HCT116 (cell line): Measurements from ENCODE around the gene DHRS7B. TPM values are rescaled to one million over a fixed set of nuclear protein-coding genes. Genes with fewer than 3 reads are reported as not detected.

Experiments used
- ATAC-seq: fragments of 200-7000 bp; cut with Tn5 transposase; 2 replicates; pipeline ENCODE4 v1.9.1; 2020; ENCODE audit warnings: mild to moderate bottlenecking, moderate library complexity
- BruUV-seq: library from RNA; stranded (reverse); fragments of 400-500 nt; replicated peaks from 2 replicates; lab custom pipeline; 2021; lab: Mats Ljungman, UMichigan
- CTCF ChIA-PET: fragments of 300-600 bp; sonication (Branson Sonifier 250); formaldehyde crosslinking; loops from one replicate; lab custom pipeline; 2021; ENCODE audit warnings: antibody characterized with exemption; lab: Charles Lee
- POLR2A ChIA-PET: fragments of 300-600, 350-600 bp; sonication (Branson Sonifier 250); formaldehyde crosslinking; loops from one replicate; lab custom pipeline; 2021; ENCODE audit warnings: antibody characterized with exemption; lab: Charles Lee
- RAD21 ChIA-PET, 2 experiments: fragments of 300-600 bp; sonication (Branson Sonifier 250); formaldehyde crosslinking; loops; one replicate each; lab custom pipeline; 2023; ENCODE audit warnings: low total read pairs in 2 of 2; ENCODE audit not compliant: uncharacterized antibody in 2 of 2, unreplicated experiment in 2 of 2, low non-redundant PET in 1 of 2; lab: Charles Lee
- DNase-seq: peaks from one replicate; pipeline ENCODE4 v3.0.0-alpha.2; 2010; ENCODE audit warnings: low read depth, low spot score
- H2AFZ ChIP-seq: fragments of 200-600 bp; shearing (Covaris generic), sonication (generic); 2 replicates; pipeline ENCODE4 v1.6.1; 2017; ENCODE audit warnings: low read depth, mixed run types, mixed read lengths, antibody characterized with exemption, low read length; ENCODE audit not compliant: poor library complexity, severe bottlenecking
- H3K27ac ChIP-seq: 2 replicates; pipeline ENCODE4 v1.5.1; 2012; ENCODE audit warnings: low read depth, low read length
- H3K27me3 ChIP-seq: fragments of 200-600 bp; sonication (generic); 2 replicates; pipeline ENCODE4 v1.6.1; 2016; ENCODE audit warnings: mixed run types, low read length, mixed read lengths; ENCODE audit not compliant: insufficient read depth
- H3K36me3 ChIP-seq, 2 experiments: fragments of 200-500 bp in 1 of 2; fragments of 200-600 bp in 1 of 2; sonication (Bioruptor generic) in 1 of 2; sonication (generic) in 1 of 2; 2 replicates each; pipeline versions ENCODE4 v1.5.1 to v1.6.1; 2014 to 2016; ENCODE audit warnings: low read length in 2 of 2, inconsistent platforms in 1 of 2, mixed read lengths in 1 of 2, mixed run types in 1 of 2; ENCODE audit not compliant: insufficient read depth in 2 of 2, control insufficient read depth in 1 of 2
- H3K4me1 ChIP-seq, 2 experiments: fragments of 200-600 bp in 1 of 2; sonication (generic) in 1 of 2; 2 replicates each; pipeline versions ENCODE4 v1.5.1 to v1.6.1; 2012 to 2017; ENCODE audit warnings: low read length in 2 of 2, inconsistent platforms in 1 of 2, mild to moderate bottlenecking in 1 of 2, mixed read lengths in 1 of 2, mixed run types in 1 of 2, moderate library complexity in 1 of 2; ENCODE audit not compliant: insufficient read depth in 2 of 2, control insufficient read depth in 1 of 2
- H3K4me2 ChIP-seq: fragments of 200-600 bp; sonication (generic); 2 replicates; pipeline ENCODE4 v1.6.1; 2017; ENCODE audit warnings: mixed run types, low read length, mixed read lengths
- H3K4me3 ChIP-seq, 2 experiments: fragments of 200-600 bp in 1 of 2; sonication (generic) in 1 of 2; replicated peaks in 1 of 2; 2 replicates each; pipeline ENCODE4 v1.5.1; 2011 to 2016; ENCODE audit warnings: low read length in 2 of 2, control low read depth in 1 of 2, low read depth in 1 of 2, mild to moderate bottlenecking in 1 of 2, mixed read lengths in 1 of 2, mixed run types in 1 of 2
- H3K79me2 ChIP-seq: fragments of 200-600 bp; sonication (generic); 2 replicates; pipeline ENCODE4 v1.6.1; 2017; ENCODE audit warnings: mild to moderate bottlenecking, mixed run types, low read length, moderate library complexity, mixed read lengths; ENCODE audit not compliant: insufficient read depth
- H3K9ac ChIP-seq: fragments of 200-600 bp; sonication (generic); 2 replicates; pipeline ENCODE4 v1.6.1; 2016; ENCODE audit warnings: low read length, mixed read lengths
- H3K9me2 ChIP-seq: fragments of 200-600 bp; sonication (generic), shearing (Covaris generic); 2 replicates; pipeline ENCODE4 v1.6.1; 2017; ENCODE audit warnings: mixed run types, mild to moderate bottlenecking, moderate library complexity; ENCODE audit not compliant: insufficient read depth
- H3K9me3 ChIP-seq, 2 experiments: fragments of 200-500 bp in 1 of 2; fragments of 200-600 bp in 1 of 2; sonication (Bioruptor generic) in 1 of 2; sonication (generic) in 1 of 2; 2 replicates each; pipeline ENCODE4 v1.6.1; 2014 to 2017; ENCODE audit warnings: low read length in 2 of 2, mixed read lengths in 2 of 2, inconsistent platforms in 1 of 2, low read depth in 1 of 2, mild to moderate bottlenecking in 1 of 2, mixed run types in 1 of 2, moderate library complexity in 1 of 2; ENCODE audit not compliant: control insufficient read depth in 1 of 2, insufficient read depth in 1 of 2
- H4K20me1 ChIP-seq: fragments of 200-600 bp; sonication (generic), shearing (Covaris generic); 2 replicates; pipeline ENCODE4 v1.6.1; 2017; ENCODE audit warnings: mixed run types, mild to moderate bottlenecking, moderate library complexity; ENCODE audit not compliant: insufficient read depth
- CBX3 ChIP-seq: IDR thresholded peaks from 2 replicates; pipeline ENCODE4 v1.6.1; 2012; ENCODE audit warnings: low read depth
- CEBPB ChIP-seq: IDR thresholded peaks from 2 replicates; pipeline ENCODE4 v1.6.1; 2012; ENCODE audit warnings: low read depth
- ELF1 ChIP-seq: IDR thresholded peaks from 2 replicates; pipeline ENCODE4 v1.6.1; 2012; ENCODE audit warnings: low read depth, borderline replicate concordance
- EZH2phosphoT487 ChIP-seq: fragments of 200-600 bp; IDR thresholded peaks from 2 replicates; pipeline ENCODE4 v1.6.1; 2018; ENCODE audit warnings: antibody characterized with exemption, borderline replicate concordance
- FOSL1 ChIP-seq: IDR thresholded peaks from 2 replicates; pipeline ENCODE4 v1.6.1; 2012; ENCODE audit warnings: low read depth
- JUND ChIP-seq: IDR thresholded peaks from 2 replicates; pipeline ENCODE4 v1.6.1; 2012
- POLR2A ChIP-seq: IDR thresholded peaks from 2 replicates; pipeline ENCODE4 v1.7.0; 2011; ENCODE audit warnings: borderline replicate concordance; ENCODE audit not compliant: insufficient read depth, insufficient read length; ENCODE audit errors: extremely low read depth
- POLR2AphosphoS5 ChIP-seq: IDR thresholded peaks from 2 replicates; pipeline ENCODE4 v1.6.1; 2011; ENCODE audit warnings: mild to moderate bottlenecking, low read depth, low read length, moderate library complexity
- RAD21 ChIP-seq: IDR thresholded peaks from 2 replicates; pipeline ENCODE4 v1.6.1; 2012; ENCODE audit warnings: low read depth, mild to moderate bottlenecking
- SIN3A ChIP-seq: IDR thresholded peaks from 2 replicates; pipeline ENCODE4 v1.6.1; 2012; ENCODE audit warnings: low read depth
- SP1 ChIP-seq: IDR thresholded peaks from 2 replicates; pipeline ENCODE4 v1.6.1; 2012; ENCODE audit warnings: low read depth
- YY1 ChIP-seq: IDR thresholded peaks from 2 replicates; pipeline ENCODE4 v1.6.1; 2011; ENCODE audit warnings: low read length, low read depth, moderate library complexity, mild to moderate bottlenecking; ENCODE audit not compliant: insufficient replicate concordance; ENCODE audit errors: extremely low read depth
- ZFX ChIP-seq: fragments of 450-650 bp; IDR thresholded peaks from 2 replicates; pipeline ENCODE4 v1.6.1; 2017
- intact Hi-C: fragments of 100-400 bp; cut with micrococcal nuclease; formaldehyde crosslinking; loops from 2 replicates; pipeline ENCODE4 v1.10.0; 2022
- total RNA-seq: library from RNA; stranded (reverse); gene quantifications from one replicate; pipeline ENCODE4 v1.2.1, GENCODE V29; 2021; ENCODE audit not compliant: unreplicated experiment
- TF ChIP-seq, protein P1 (sequence below): IDR thresholded peaks from 2 replicates; pipeline ENCODE4 v1.6.1; 2012
- TF ChIP-seq, protein P2 (sequence below): IDR thresholded peaks from 2 replicates; pipeline ENCODE4 v1.6.1; 2012; ENCODE audit warnings: low read depth
- TF ChIP-seq, protein P3 (sequence below), 3 experiments: fragments of 200-600 bp in 1 of 3; sonication (generic) in 1 of 3; IDR thresholded peaks in 2 of 3; conservative IDR thresholded peaks in 1 of 3; 2 replicates each; pipeline ENCODE4 v1.5.1; 2012 to 2017; ENCODE audit warnings: low read depth in 2 of 3, low read length in 2 of 3, antibody characterized with exemption in 1 of 3, borderline replicate concordance in 1 of 3, control low read depth in 1 of 3, mild to moderate bottlenecking in 1 of 3, mixed read lengths in 1 of 3, mixed run types in 1 of 3, moderate library complexity in 1 of 3; ENCODE audit not compliant: insufficient read depth in 1 of 3
- TF ChIP-seq, protein P4 (sequence below): IDR thresholded peaks from 2 replicates; pipeline ENCODE4 v1.6.1; 2012

DHRS7B gene
- total RNA-seq, 1 experiment from 2014 or later, result 19.6 TPM

DNA sequence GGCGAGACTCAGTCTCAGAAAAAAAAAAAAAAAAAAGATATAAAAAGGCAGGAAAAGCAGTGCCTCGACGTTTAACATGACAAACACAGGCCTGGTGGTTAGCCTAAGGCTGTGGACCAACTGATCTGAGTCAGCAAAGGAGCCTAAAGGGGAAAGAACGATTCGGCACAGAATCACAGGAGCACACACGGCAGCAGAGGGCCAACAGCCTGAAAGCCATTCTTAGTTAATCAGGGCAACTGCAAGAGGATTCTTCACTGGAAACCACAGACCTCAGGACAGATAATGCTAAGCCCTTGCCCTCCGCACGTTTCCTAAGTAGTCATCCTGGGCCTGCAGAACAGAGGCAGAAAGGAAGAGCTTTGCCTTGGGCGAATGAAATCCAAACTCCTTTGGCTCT lies 72.5 kb downstream of the DHRS7B start:
- intact Hi-C loops, result no loop called here
- POLR2A ChIA-PET, result no interaction called here
- CTCF ChIA-PET, result no interaction called here
- no peak for ATAC-seq
- no peaks in the 10 kb centered on the region for H3K9me3 ChIP-seq
- H3K36me3 ChIP-seq, result peaks cover 2 to 16% of the 10 kb centered on the region in 2 experiments
- DNase-seq, result no peak
- RAD21 ChIA-PET, result no interaction called here
- H3K27me3 ChIP-seq, result no peaks in the 10 kb centered on the region
- H3K4me2 ChIP-seq, result no peak overlapping the region
- H2AFZ ChIP-seq, result no peak overlapping the region
- no peaks in the 10 kb centered on the region for H4K20me1 ChIP-seq
- no peak overlapping the region for H3K9ac ChIP-seq
- no peak overlapping the region for H3K4me3 ChIP-seq
- no peaks in the 10 kb centered on the region for H3K4me1 ChIP-seq
- no TSS peak for BruUV-seq
- no peaks in the 10 kb centered on the region for H3K9me2 ChIP-seq
- peaks cover 69% of the 10 kb centered on the region for H3K79me2 ChIP-seq
- TF ChIP-seq JUND (no peak), ZFX (no peak), SP1 (no peak), YY1 (no peak)
- no peak overlapping the region for H3K27ac ChIP-seq

DNA sequence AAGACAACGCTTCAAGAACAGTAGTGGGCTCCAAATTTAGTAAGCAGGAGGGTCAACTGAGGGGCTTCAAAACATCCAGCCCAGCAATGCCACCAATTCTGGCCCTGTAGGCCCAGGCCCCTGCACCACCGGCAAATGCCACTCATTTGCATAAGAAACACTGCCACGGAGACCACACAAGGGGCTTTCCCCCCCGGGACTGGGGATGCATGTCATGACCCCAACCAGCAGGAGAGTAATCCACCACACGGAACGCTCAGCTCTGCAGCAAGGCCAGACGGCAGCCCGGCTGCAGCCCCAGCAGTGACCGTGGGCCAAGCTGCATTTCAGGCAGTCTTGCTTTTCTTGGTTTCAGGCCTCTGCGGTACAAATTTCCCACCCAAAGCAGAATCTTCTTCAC lies 73.1 kb downstream of the DHRS7B start:
- no peaks in the 10 kb centered on the region for H3K9me3 ChIP-seq
- RAD21 ChIA-PET, result no interaction called here
- H3K4me1 ChIP-seq, result no peaks in the 10 kb centered on the region
- POLR2A ChIA-PET, result no interaction called here
- no peaks in the 10 kb centered on the region for H3K9me2 ChIP-seq
- ATAC-seq (no peak), DNase-seq (no peak)
- H3K4me2 ChIP-seq, result no peak overlapping the region
- BruUV-seq, result no TSS peak
- no peak overlapping the region for H3K4me3 ChIP-seq
- H3K27me3 ChIP-seq, result no peaks in the 10 kb centered on the region
- H3K36me3 ChIP-seq, result peaks cover 2 to 16% of the 10 kb centered on the region in 2 experiments
- H3K79me2 ChIP-seq, result peaks cover 74% of the 10 kb centered on the region
- no peaks in the 10 kb centered on the region for H4K20me1 ChIP-seq
- no peak overlapping the region for H3K9ac ChIP-seq
- no peak overlapping the region for H2AFZ ChIP-seq
- H3K27ac ChIP-seq, result no peak overlapping the region
- intact Hi-C loops, result no loop called here
- CTCF ChIA-PET, result no interaction called here
- TF ChIP-seq YY1, result no peak
- TF ChIP-seq POLR2A, result no peak
- no peak for TF ChIP-seq FOSL1
- no peak for TF ChIP-seq SIN3A
- TF ChIP-seq SP1, result no peak
- TF ChIP-seq, protein P1, sequence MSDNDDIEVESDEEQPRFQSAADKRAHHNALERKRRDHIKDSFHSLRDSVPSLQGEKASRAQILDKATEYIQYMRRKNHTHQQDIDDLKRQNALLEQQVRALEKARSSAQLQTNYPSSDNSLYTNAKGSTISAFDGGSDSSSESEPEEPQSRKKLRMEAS, result no peak
- TF ChIP-seq, protein P2, sequence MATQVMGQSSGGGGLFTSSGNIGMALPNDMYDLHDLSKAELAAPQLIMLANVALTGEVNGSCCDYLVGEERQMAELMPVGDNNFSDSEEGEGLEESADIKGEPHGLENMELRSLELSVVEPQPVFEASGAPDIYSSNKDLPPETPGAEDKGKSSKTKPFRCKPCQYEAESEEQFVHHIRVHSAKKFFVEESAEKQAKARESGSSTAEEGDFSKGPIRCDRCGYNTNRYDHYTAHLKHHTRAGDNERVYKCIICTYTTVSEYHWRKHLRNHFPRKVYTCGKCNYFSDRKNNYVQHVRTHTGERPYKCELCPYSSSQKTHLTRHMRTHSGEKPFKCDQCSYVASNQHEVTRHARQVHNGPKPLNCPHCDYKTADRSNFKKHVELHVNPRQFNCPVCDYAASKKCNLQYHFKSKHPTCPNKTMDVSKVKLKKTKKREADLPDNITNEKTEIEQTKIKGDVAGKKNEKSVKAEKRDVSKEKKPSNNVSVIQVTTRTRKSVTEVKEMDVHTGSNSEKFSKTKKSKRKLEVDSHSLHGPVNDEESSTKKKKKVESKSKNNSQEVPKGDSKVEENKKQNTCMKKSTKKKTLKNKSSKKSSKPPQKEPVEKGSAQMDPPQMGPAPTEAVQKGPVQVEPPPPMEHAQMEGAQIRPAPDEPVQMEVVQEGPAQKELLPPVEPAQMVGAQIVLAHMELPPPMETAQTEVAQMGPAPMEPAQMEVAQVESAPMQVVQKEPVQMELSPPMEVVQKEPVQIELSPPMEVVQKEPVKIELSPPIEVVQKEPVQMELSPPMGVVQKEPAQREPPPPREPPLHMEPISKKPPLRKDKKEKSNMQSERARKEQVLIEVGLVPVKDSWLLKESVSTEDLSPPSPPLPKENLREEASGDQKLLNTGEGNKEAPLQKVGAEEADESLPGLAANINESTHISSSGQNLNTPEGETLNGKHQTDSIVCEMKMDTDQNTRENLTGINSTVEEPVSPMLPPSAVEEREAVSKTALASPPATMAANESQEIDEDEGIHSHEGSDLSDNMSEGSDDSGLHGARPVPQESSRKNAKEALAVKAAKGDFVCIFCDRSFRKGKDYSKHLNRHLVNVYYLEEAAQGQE, result no peak
- no peak for TF ChIP-seq JUND
- no peak for TF ChIP-seq POLR2AphosphoS5
- TF ChIP-seq, protein P3, sequence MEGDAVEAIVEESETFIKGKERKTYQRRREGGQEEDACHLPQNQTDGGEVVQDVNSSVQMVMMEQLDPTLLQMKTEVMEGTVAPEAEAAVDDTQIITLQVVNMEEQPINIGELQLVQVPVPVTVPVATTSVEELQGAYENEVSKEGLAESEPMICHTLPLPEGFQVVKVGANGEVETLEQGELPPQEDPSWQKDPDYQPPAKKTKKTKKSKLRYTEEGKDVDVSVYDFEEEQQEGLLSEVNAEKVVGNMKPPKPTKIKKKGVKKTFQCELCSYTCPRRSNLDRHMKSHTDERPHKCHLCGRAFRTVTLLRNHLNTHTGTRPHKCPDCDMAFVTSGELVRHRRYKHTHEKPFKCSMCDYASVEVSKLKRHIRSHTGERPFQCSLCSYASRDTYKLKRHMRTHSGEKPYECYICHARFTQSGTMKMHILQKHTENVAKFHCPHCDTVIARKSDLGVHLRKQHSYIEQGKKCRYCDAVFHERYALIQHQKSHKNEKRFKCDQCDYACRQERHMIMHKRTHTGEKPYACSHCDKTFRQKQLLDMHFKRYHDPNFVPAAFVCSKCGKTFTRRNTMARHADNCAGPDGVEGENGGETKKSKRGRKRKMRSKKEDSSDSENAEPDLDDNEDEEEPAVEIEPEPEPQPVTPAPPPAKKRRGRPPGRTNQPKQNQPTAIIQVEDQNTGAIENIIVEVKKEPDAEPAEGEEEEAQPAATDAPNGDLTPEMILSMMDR (IDR thresholded peaks at IDR 0.05 in 2 of 3, conservative IDR thresholded peaks at IDR 0.05 in 1 of 3; ENCODE audit: borderline replicate concordance in 1 of 3, insufficient read depth in 1 of 3, low read depth in 2 of 3, low read length in 2 of 3), result no peak
- TF ChIP-seq CEBPB, result no peak
- TF ChIP-seq ELF1, result no peak
- no peak for TF ChIP-seq CBX3
- TF ChIP-seq, protein P4, sequence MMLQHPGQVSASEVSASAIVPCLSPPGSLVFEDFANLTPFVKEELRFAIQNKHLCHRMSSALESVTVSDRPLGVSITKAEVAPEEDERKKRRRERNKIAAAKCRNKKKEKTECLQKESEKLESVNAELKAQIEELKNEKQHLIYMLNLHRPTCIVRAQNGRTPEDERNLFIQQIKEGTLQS, result no peak
- no peak for TF ChIP-seq EZH2phosphoT487
- TF ChIP-seq RAD21, result no peak
